ENCODE results near the gene PTAR1. TPM values are rescaled to one million over a fixed set of nuclear protein-coding genes. Genes with fewer than 3 reads are reported as not detected.
"Not testable (repeated sequence)": the region's sequence is repeated elsewhere in the genome, so short reads cannot be mapped to it uniquely, and the experiment has no call there.

Gene PTAR1
- total RNA-seq, 2 donors from 2014 or later = 47.6 to 54.0 TPM

DNA sequence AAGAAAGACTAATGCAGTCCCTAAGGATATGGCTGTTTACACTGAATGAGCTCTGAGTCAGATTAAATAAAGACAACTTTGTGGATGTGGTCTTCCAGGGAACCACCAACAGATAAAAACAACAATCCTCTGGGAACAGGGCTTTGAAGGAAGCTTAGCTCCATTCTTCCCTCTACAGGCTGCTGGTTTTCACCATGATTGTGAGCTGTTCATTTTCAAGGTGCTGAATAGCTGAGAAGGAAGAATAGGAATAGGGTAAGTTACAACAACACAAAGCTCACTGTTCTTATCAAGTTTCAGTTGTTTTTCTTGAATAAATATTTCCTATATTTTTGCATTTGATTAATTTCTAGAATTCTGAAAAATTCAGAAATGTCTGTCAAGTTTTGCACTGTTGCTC is 25.9 kb upstream of the PTAR1 start:
- TF ChIP-seq, protein P1, sequence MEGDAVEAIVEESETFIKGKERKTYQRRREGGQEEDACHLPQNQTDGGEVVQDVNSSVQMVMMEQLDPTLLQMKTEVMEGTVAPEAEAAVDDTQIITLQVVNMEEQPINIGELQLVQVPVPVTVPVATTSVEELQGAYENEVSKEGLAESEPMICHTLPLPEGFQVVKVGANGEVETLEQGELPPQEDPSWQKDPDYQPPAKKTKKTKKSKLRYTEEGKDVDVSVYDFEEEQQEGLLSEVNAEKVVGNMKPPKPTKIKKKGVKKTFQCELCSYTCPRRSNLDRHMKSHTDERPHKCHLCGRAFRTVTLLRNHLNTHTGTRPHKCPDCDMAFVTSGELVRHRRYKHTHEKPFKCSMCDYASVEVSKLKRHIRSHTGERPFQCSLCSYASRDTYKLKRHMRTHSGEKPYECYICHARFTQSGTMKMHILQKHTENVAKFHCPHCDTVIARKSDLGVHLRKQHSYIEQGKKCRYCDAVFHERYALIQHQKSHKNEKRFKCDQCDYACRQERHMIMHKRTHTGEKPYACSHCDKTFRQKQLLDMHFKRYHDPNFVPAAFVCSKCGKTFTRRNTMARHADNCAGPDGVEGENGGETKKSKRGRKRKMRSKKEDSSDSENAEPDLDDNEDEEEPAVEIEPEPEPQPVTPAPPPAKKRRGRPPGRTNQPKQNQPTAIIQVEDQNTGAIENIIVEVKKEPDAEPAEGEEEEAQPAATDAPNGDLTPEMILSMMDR (IDR thresholded peaks at IDR 0.05) = no peak
- TF ChIP-seq POLR2AphosphoS5 (IDR thresholded peaks at IDR 0.05) = no peak
- TF ChIP-seq POLR2A (IDR thresholded peaks at IDR 0.05) = no peak
- Histone ChIP-seq H3K4me1 (replicated peaks) (no peaks in the 10 kb centered on the region), H3K9me3 (no peaks in the 10 kb centered on the region), H3K36me3 (no peaks in the 10 kb centered on the region), H3K27me3 (replicated peaks; ENCODE audit: insufficient read depth) (no peaks in the 10 kb centered on the region), H3K4me3 (no peak overlapping the region), H3K27ac (no peak overlapping the region)
- intact Hi-C loops (cut with DNase I) = no loop called here
- DNase-seq (ENCODE audit: low spot score) = no peak

- Histone ChIP-seq H3K4me1 (replicated peaks) (no peaks in the 10 kb centered on the region), H3K27me3 (replicated peaks; ENCODE audit: insufficient read depth) (no peaks in the 10 kb centered on the region), H3K27ac (no peak overlapping the region), H3K9me3 (no peaks in the 10 kb centered on the region), H3K36me3 (no peaks in the 10 kb centered on the region), H3K4me3 (no peak overlapping the region)
- WGBS = 74% methylated on average over 1 of the region's 1 CpG
- no peak for DNase-seq (ENCODE audit: low spot score)
- intact Hi-C loops (cut with DNase I) = no loop called here
- no peak for TF ChIP-seq POLR2AphosphoS5 (IDR thresholded peaks at IDR 0.05)
- TF ChIP-seq POLR2A (IDR thresholded peaks at IDR 0.05) = no peak
- TF ChIP-seq, protein P1 (IDR thresholded peaks at IDR 0.05) = no peak
Measured at GRCh38 chr9:69773258-69773657, 13.4 kb upstream of the PTAR1 start.

DNA sequence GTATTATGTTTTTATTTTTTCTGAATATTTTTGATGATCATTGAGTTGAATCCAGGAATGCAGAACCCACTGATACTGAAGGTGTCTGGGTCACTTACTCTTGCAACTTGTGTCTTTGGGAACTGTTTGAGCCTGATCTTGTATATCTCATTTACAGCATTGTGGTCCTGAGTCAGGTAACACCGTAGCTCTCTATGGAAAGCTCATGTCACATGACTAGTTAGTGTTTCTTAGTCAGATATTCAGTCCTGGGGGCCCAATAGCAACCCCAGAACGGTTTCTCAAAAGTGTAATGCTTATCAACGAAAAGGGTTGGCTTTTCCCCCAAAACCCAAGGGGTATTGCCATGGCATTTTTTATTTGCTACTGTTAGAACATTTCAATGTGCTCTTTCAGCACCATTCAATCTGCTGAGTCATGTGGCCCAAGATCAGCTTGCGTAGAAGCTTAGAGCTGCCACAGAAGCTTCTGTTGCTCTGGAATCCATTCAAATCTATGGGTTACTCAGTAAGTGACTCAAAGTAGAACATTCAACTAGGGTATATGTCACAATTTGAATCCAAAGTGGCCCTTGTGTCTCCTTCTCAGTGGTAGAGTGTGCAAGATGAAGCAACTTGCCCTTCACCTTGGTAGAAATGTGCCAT is 12.1 kb upstream of the PTAR1 start:
- no peak for DNase-seq (ENCODE audit: low spot score)
- intact Hi-C loops (cut with DNase I) = no loop called here
- TF ChIP-seq POLR2A (IDR thresholded peaks at IDR 0.05) (no peak), POLR2AphosphoS5 (IDR thresholded peaks at IDR 0.05) (no peak)
- TF ChIP-seq, protein P1 (IDR thresholded peaks at IDR 0.05) = no peak
- Histone ChIP-seq H3K27ac (no peak overlapping the region), H3K4me1 (replicated peaks) (no peaks in the 10 kb centered on the region), H3K27me3 (replicated peaks; ENCODE audit: insufficient read depth) (no peaks in the 10 kb centered on the region), H3K4me3 (no peak overlapping the region), H3K36me3 (no peaks in the 10 kb centered on the region), H3K9me3 (no peaks in the 10 kb centered on the region)
- 91% methylated on average over 4 of the region's 4 CpGs for WGBS

- Histone ChIP-seq H3K36me3 (no peaks in the 10 kb centered on the region), H3K27me3 (replicated peaks; ENCODE audit: insufficient read depth) (no peaks in the 10 kb centered on the region), H3K27ac (no peak overlapping the region), H3K4me3 (no peak overlapping the region), H3K4me1 (replicated peaks) (no peaks in the 10 kb centered on the region), H3K9me3 (no peaks in the 10 kb centered on the region)
- TF ChIP-seq, protein P1 (IDR thresholded peaks at IDR 0.05) = no peak
- TF ChIP-seq POLR2AphosphoS5 (IDR thresholded peaks at IDR 0.05) (no peak), POLR2A (IDR thresholded peaks at IDR 0.05) (no peak)
- intact Hi-C loops (cut with DNase I) = no loop called here
- no peak for DNase-seq (ENCODE audit: low spot score)
- WGBS = 81% methylated on average over 1 of the region's 1 CpG
Measured at GRCh38 chr9:69768716-69769115, 8.9 kb upstream of the PTAR1 start.

DNA sequence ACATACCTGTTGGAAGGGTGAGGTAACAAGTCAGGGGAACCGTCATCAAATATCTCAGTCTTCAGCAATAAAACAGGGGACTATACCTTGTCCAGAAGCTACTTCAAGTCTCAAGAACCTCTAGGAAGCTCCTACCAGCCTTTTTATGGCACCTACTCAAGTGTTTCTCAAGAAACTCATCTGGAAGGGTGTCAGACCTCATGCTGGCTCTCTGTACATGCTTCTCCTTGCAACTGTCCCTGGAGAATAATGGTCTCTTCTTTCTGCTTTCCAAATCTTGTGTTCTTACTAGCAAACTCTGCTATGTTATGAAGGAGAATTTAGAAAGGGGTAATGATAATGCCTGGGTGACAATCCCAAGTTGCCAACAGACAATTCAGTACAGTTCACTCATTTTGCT is 8.3 kb upstream of the PTAR1 start:
- no peak for DNase-seq (ENCODE audit: low spot score)
- intact Hi-C loops (cut with DNase I) = no loop called here
- Histone ChIP-seq H3K27me3 (replicated peaks; ENCODE audit: insufficient read depth) (no peaks in the 10 kb centered on the region), H3K4me1 (replicated peaks) (no peaks in the 10 kb centered on the region), H3K27ac (no peak overlapping the region), H3K4me3 (no peak overlapping the region), H3K36me3 (no peaks in the 10 kb centered on the region), H3K9me3 (no peaks in the 10 kb centered on the region)
- TF ChIP-seq, protein P1 (IDR thresholded peaks at IDR 0.05) = no peak
- no peak for TF ChIP-seq POLR2A (IDR thresholded peaks at IDR 0.05)
- no peak for TF ChIP-seq POLR2AphosphoS5 (IDR thresholded peaks at IDR 0.05)
- WGBS = 74% methylated on average over 1 of the region's 1 CpG

DNA sequence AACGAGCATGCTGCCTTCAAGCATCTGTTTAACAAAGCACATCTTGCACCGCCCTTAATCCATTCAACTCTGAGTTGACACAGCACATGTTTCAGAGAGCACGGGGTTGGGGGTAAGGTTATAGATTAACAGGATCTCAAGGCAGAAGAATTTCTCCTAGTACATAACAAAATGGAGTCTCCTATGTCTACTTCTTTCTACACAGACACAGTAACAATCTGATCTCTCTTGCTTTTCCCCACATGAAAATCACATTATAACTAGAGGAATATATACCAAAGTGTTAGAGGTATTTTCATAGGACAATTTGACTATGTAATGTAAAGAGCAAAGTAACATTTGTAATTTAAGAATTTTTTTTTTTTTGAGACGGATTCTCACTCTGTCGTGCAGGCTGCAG is 4.1 kb upstream of the PTAR1 start:
- H3K27me3 ChIP-seq (replicated peaks; ENCODE audit: insufficient read depth); H3K36me3 ChIP-seq; intact Hi-C loops (cut with DNase I); H3K4me3 ChIP-seq; H3K27ac ChIP-seq; DNase-seq (ENCODE audit: low spot score); H3K4me1 ChIP-seq (replicated peaks); H3K9me3 ChIP-seq: not testable (repeated sequence)
- 54% methylated on average over 5 of the region's 5 CpGs for WGBS

All from prostate gland (tissue), 2 donors.